Effector CD8-positive, alpha-beta T cell (primary cell): ENCODE data around the gene IL1RAP.
"Not testable (repeated sequence)": the region's sequence is repeated elsewhere in the genome, so short reads cannot be mapped to it uniquely, and the experiment has no call there.

Source experiments
- DNase-seq: peaks from one replicate; lab custom pipeline; 2025; lab: John Stamatoyannopoulos, UW

IL1RAP gene

DNA sequence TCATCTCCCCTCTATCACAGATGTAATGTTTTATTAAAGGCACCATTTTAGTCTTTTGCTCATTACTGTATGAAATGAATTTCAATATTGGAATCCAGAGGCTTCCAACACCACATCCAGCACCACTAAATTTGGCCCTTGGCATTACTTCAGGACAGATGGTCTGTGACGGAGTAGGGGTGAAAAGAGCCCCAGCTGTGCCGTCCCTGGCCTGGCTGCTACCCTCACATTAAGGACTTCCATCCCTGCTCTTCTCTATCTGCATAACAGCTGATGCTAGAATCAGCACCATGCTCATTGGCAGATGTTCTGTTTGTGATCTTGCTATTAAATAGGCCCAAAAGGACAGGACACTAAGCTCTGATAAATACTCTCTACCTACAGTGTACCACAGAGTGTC, 152.9 kb downstream of the IL1RAP start:
- no peak for DNase-seq

DNA sequence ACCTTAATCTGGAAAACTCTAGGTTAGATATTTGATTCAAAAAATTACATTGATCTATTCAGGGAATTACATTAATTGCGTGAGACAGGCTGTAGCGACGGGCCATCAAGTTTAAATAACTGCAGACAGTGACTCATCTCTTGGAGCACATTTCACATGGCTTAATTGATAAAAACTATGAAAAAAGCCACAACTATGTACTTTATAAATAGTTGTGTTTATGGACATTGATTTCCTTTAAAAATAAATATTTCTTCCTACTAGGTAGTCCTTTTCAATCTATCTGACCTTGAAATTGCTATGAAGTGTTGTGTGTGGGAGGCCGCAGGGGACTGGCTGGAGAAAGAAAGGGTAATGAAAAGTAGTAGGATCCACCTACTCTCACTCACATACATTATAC, 157.8 kb downstream of the IL1RAP start:
- no peak for DNase-seq

DNA sequence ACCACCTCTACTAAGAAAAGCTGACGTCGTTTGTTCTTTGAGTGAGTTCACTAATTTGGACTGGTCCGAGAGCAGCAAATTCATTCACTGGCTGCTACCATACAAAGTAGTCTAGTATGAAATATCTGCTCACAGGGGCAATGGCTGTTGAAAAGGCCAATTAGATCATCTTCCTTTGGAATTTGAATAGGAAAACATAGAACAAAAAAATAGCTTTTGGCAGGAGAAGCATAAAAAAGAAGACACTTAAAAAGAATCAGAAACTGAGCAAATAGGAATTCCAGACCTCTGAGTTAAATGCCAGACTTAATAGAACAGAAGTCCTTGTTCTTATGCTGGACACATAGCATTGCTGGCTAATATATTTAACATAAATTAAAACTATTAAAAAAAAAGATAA, 159.3 kb downstream of the IL1RAP start:
- no peak for DNase-seq

GRCh38 chr3:190676481-190676880, 162.6 kb downstream of the IL1RAP start:
- no peak for DNase-seq

- no peak for DNase-seq
These were observed 163.1 kb downstream of the IL1RAP start for GRCh38 chr3:190677001-190677400.

- DNase-seq = not testable (repeated sequence)
These were observed 164.0 kb downstream of the IL1RAP start for GRCh38 chr3:190677868-190678267.

- no peak for DNase-seq
These were observed 166.8 kb downstream of the IL1RAP start for GRCh38 chr3:190680691-190681090.

DNA sequence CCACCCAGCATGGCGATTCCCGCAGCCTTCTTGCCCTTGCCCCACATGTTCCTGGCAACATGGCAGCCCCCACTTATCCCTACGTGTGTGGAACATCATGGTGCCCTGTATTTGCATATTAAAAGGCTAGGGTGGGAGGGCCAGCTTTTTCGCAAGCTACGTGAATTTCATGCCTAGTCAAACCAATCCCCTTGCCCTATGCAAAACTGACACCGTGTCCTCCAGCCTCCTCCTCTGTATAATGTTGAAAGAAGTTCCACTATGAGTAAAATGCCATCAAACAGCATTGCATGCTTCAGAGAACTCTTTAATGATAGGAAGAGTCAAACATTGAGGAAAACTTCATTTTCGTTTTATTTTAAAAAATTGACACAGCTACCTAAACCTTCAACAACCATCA, 170.9 kb downstream of the IL1RAP start:
- DNase-seq = no peak

GRCh38 chr3:190686011-190686410, 172.1 kb downstream of the IL1RAP start:
- no peak for DNase-seq

- no peak for DNase-seq
These were observed 176.4 kb downstream of the IL1RAP start for GRCh38 chr3:190690246-190690645.

- DNase-seq = no peak
These were observed 178.4 kb downstream of the IL1RAP start for GRCh38 chr3:190692256-190692655.

- DNase-seq = no peak
These were observed 180.6 kb downstream of the IL1RAP start for GRCh38 chr3:190694335-190695001.

GRCh38 chr3:190695225-190695624, 181.3 kb downstream of the IL1RAP start:
- no peak for DNase-seq

DNA sequence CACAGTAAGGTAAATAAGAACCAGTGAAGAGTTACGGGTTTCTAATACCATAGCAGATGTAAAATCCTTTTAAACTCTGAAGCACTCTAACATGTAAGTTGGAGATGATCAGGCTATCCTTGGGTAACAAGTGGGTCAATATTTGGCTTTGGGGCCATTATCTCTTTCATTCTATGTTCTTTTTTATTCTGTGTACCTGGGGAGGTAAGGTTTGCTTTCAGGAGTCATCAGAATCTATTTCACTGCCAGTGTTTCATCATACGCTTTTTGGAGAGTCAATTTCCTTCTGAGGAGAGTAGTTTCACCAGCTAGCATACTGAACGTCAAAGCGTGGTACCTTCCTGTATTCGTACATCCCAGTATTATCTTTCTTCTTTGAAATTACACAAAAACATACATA, 182.1 kb downstream of the IL1RAP start:
- DNase-seq = no peak

DNA sequence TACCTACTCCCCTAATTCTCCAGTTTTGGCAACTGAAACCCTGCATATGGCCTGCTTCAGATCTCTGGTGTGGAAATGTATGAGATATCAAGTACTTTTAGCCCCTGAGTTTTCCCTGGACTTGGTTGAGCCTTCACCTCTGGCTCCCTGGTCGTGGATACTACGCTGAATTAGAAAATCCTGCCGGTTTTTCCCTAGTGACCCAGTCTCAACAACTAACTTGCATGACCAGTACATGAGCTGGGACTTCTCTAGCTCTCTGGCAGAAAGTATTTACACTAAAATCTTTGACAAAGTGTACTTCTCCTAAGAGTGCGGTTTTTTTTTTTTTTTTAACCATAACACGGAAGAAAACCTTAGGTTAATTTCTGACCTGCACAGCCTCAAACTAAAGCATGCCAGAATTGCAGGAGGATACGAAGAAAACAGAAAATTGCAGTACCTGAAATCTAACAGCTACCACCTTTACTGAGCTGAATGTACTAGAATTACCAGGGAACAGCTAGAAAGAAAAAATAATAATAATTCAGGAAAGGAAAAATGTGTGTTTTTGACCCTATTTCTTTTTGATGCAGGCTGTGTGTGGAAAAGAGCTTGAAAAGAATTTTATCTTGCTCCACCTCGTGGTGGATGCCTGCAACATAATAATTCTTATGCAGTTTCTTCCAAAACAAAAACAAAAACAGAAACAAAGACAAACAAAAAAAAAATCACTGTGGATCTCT, 183.1 kb downstream of the IL1RAP start:
- no peak for DNase-seq

GRCh38 chr3:190697502-190697830, 183.6 kb downstream of the IL1RAP start:
- no peak for DNase-seq

- no peak for DNase-seq
These were observed 184.0 kb downstream of the IL1RAP start for GRCh38 chr3:190697901-190698300.

- no peak for DNase-seq
These were observed 185.9 kb downstream of the IL1RAP start for GRCh38 chr3:190699776-190700175.

DNA sequence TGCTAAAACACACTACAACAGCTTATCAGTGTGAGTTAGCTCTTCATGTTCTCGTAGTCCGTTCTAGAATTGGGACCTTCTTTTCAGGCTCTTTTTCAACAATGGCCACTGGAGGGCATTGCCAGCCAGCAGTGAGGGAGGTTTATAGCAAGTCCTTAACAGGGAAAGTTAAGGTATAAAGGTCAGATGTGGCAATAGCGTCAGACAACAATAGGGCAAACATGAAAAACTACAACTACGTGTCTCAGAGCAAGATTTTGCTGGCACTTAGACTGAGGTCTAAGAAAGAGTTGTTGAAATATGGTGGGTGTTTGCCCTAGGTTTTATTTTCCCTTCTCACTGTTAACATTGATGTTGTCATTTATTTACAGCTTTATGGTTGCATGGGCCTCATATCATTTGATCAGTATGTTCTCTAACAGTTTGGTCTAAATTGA, 187.2 kb downstream of the IL1RAP start:
- DNase-seq = no peak

GRCh38 chr3:190706582-190706981, 192.7 kb downstream of the IL1RAP start:
- DNase-seq = no peak
